Glutamatergic neuron (in vitro differentiated cells): Measurements from ENCODE around the gene UST. TPM values are rescaled to one million over a fixed set of nuclear protein-coding genes. Genes with fewer than 3 reads are reported as not detected.
"Not testable (repeated sequence)": the region's sequence is repeated elsewhere in the genome, so short reads cannot be mapped to it uniquely, and the experiment has no call there.

Experiments
- DNase-seq: peaks from one replicate; pipeline ENCODE4 v3.0.0; 2022
- H3K27ac Mint-ChIP-seq: one replicate; pipeline ENCODE4 v1.8.0; 2020; ENCODE audit warnings: mild to moderate bottlenecking, mixed read lengths, inconsistent platforms; ENCODE audit not compliant: unreplicated experiment
- H3K27me3 Mint-ChIP-seq: one replicate; pipeline ENCODE4 v1.8.0; 2020; ENCODE audit warnings: mild to moderate bottlenecking, moderate library complexity, mixed read lengths, inconsistent platforms; ENCODE audit not compliant: unreplicated experiment
- H3K36me3 Mint-ChIP-seq: one replicate; pipeline ENCODE4 v1.8.0; 2020; ENCODE audit warnings: mild to moderate bottlenecking, mixed read lengths, inconsistent platforms; ENCODE audit not compliant: unreplicated experiment
- H3K4me1 Mint-ChIP-seq: one replicate; pipeline ENCODE4 v1.8.0; 2020; ENCODE audit warnings: mild to moderate bottlenecking, low read depth, mixed read lengths, inconsistent platforms; ENCODE audit not compliant: unreplicated experiment
- H3K4me3 Mint-ChIP-seq: one replicate; pipeline ENCODE4 v1.8.0; 2020; ENCODE audit warnings: mild to moderate bottlenecking, mixed read lengths, inconsistent platforms; ENCODE audit not compliant: unreplicated experiment
- H3K9me3 Mint-ChIP-seq: one replicate; pipeline ENCODE4 v1.8.0; 2020; ENCODE audit warnings: mild to moderate bottlenecking, moderate library complexity, mixed read lengths, inconsistent platforms; ENCODE audit not compliant: unreplicated experiment
- total RNA-seq: library from RNA; stranded (reverse); fragmentation: NEBNext Ultra II Directional; extraction: Animal tissue kit (Norgen Biotek cat#: 25700); gene quantifications from one replicate; pipeline ENCODE4 v1.2.1, GENCODE V29; 2021; ENCODE audit not compliant: unreplicated experiment
- TF ChIP-seq, protein P1 (sequence below): fragments of 200-600 bp; sonication (generic); IDR thresholded peaks from one replicate; pipeline ENCODE4 v1.5.0; 2021; ENCODE audit not compliant: partially characterized antibody, unreplicated experiment

UST gene
- total RNA-seq, 1 donor from 2014 or later, result 11.2 TPM

DNA sequence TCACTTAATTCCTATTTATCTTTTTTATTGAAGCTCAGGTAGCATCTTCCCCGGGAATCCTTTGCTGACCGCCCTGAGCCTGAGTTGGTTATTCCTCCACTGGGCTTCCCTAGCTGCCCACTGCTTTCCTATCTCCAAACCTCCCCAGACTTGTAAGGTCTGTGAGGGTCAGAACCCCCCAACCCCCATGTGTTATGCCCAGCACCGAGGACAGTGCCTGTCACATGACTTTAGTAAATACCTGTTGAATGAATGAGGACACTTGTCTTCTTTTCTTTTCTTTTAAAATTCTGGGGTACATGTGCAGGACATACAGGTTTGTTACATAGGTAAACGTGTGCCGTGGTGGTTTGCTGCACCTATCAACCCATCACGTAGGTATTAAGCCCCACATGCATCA is 105.9 kb downstream of the UST start:
- H3K36me3 Mint-ChIP-seq, result no peaks in the 10 kb centered on the region
- H3K27me3 Mint-ChIP-seq, result peaks cover 4% of the 10 kb centered on the region
- TF ChIP-seq, protein P1, sequence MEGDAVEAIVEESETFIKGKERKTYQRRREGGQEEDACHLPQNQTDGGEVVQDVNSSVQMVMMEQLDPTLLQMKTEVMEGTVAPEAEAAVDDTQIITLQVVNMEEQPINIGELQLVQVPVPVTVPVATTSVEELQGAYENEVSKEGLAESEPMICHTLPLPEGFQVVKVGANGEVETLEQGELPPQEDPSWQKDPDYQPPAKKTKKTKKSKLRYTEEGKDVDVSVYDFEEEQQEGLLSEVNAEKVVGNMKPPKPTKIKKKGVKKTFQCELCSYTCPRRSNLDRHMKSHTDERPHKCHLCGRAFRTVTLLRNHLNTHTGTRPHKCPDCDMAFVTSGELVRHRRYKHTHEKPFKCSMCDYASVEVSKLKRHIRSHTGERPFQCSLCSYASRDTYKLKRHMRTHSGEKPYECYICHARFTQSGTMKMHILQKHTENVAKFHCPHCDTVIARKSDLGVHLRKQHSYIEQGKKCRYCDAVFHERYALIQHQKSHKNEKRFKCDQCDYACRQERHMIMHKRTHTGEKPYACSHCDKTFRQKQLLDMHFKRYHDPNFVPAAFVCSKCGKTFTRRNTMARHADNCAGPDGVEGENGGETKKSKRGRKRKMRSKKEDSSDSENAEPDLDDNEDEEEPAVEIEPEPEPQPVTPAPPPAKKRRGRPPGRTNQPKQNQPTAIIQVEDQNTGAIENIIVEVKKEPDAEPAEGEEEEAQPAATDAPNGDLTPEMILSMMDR, result no peak
- no peak overlapping the region for H3K4me3 Mint-ChIP-seq
- no peak for DNase-seq
- peaks cover 32% of the 10 kb centered on the region for H3K4me1 Mint-ChIP-seq
- H3K9me3 Mint-ChIP-seq, result peaks cover 1% of the 10 kb centered on the region
- no peak overlapping the region for H3K27ac Mint-ChIP-seq

DNA sequence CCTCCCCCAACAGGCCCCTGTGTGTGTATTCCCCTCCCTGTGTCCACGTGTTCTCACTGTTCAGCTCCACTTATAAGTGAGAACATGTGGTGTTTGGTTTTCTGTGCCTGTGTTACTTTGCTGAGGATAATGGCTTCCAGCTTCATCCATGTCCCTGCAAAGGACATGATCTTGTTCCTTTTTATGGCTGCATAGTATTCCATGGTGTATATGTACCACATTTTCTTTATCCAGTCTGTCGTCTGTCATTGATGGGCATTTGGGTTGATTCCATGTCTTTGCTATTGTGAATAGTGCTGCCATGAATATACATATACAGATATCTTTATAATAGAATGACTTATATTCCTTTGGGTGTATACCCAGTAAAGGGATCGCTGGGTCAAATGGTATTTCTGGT is 106.3 kb downstream of the UST start:
- H3K27ac Mint-ChIP-seq, result peak overlapping the region; percentile 26
- not testable (repeated sequence) for H3K27me3 Mint-ChIP-seq, H3K4me3 Mint-ChIP-seq, DNase-seq, H3K36me3 Mint-ChIP-seq, H3K9me3 Mint-ChIP-seq
- peaks cover 32% of the 10 kb centered on the region for H3K4me1 Mint-ChIP-seq

DNA sequence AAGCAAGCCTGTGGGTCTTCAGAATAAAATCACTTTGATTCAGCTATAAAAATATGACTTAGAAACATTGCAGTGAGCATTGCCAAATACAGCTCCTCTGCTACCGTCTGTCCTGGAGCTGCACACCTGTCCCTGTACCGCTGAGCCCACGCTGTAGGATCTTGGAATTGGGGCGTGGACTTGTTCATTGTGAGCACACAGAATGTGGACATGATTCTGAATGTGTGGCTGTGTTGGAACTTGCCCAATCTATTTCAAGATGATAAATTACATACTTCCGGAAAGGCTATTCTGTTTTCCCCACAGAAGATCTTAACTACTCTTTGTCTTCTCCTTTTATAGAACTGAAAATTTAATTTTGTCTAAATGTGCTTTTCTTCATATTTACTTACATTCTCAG is 107.3 kb downstream of the UST start:
- H3K4me1 Mint-ChIP-seq, result peaks cover 32% of the 10 kb centered on the region
- H3K36me3 Mint-ChIP-seq, result no peaks in the 10 kb centered on the region
- no peak for DNase-seq
- no peak overlapping the region for H3K4me3 Mint-ChIP-seq
- TF ChIP-seq, protein P1, result no peak
- peaks cover 1% of the 10 kb centered on the region for H3K9me3 Mint-ChIP-seq
- H3K27me3 Mint-ChIP-seq, result peaks cover 1% of the 10 kb centered on the region
- no peak overlapping the region for H3K27ac Mint-ChIP-seq

DNA sequence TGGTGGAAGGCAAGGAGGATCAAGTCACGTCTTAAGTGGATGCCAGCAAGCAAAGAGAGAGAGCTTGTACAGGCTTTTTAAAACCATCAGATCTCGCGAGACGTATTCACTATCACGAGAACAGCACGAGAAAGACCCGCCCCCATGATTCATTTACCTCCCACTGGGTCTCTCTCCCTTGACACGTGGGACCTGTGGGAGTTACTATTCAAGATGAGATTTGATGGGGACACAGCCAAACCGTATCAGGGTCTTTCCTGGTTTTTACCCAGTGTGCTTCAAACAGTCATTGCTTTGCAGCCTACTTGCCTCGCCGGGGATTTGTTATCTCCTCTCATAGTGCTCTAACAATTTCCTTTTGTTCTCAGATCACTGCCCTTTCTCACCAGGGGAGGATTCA is 108.2 kb downstream of the UST start:
- TF ChIP-seq, protein P1, result no peak
- Mint-ChIP-seq H3K4me1 (peaks cover 32% of the 10 kb centered on the region), H3K27ac (no peak overlapping the region), H3K4me3 (no peak overlapping the region), H3K9me3 (peaks cover 1% of the 10 kb centered on the region), H3K36me3 (no peaks in the 10 kb centered on the region), H3K27me3 (peaks cover 1% of the 10 kb centered on the region)
- DNase-seq, result no peak

DNA sequence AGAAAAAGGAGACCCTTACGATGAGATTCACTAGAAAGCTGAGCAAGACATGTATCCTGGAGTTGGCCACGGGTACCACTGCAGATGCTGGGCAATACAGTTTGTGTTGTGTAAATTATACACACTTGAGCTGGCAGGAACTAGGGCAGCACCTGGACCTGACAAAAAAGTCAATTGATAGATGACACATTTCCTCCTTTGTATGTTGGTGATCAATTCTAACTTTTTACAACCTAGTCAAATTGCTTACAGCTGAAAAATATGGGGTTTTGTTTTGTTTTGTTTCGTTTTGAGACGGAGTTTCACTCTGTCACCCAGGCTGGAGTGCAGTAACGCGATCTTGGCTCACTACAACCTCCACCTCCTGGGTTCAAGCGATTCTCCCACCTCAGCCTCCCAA is 108.9 kb downstream of the UST start:
- TF ChIP-seq, protein P1, result no peak
- H3K4me3 Mint-ChIP-seq, result no peak overlapping the region
- DNase-seq, result no peak
- no peaks in the 10 kb centered on the region for H3K36me3 Mint-ChIP-seq
- H3K4me1 Mint-ChIP-seq, result peaks cover 29% of the 10 kb centered on the region
- no peaks in the 10 kb centered on the region for H3K27me3 Mint-ChIP-seq
- H3K9me3 Mint-ChIP-seq, result peaks cover 1% of the 10 kb centered on the region
- no peak overlapping the region for H3K27ac Mint-ChIP-seq
